Panc1 (cell line): ENCODE data around the gene NHEJ1. TPM values are rescaled to one million over a fixed set of nuclear protein-coding genes. Genes with fewer than 3 reads are reported as not detected.

Experiments used
- ATAC-seq: fragments of 200-7000 bp; cut with Tn5 transposase; 2 replicates; pipeline ENCODE4 v1.9.1; 2020; ENCODE audit warnings: mild to moderate bottlenecking, moderate library complexity
- BruUV-seq: library from RNA; stranded (reverse); fragments of 400-500 nt; replicated peaks from 2 replicates; lab custom pipeline; 2021; lab: Mats Ljungman, UMichigan
- CTCF ChIA-PET: fragments of 300-600 bp; sonication (Branson Sonifier 250); formaldehyde crosslinking; loops from one replicate; lab custom pipeline; 2022; ENCODE audit warnings: antibody characterized with exemption; lab: Charles Lee
- POLR2A ChIA-PET: fragments of 300-600 bp; sonication (Branson Sonifier 250); formaldehyde crosslinking; loops from one replicate; lab custom pipeline; 2022; ENCODE audit warnings: antibody characterized with exemption; lab: Charles Lee
- DNase-seq: peaks from one replicate; pipeline ENCODE4 v3.0.0-alpha.2; 2010; ENCODE audit warnings: low read depth, low spot score
- H3K27ac ChIP-seq: 2 replicates; pipeline ENCODE4 v1.5.1; 2011; ENCODE audit warnings: mild to moderate bottlenecking, low read length, inconsistent platforms
- H3K27me3 ChIP-seq: fragments of 200-500 bp; sonication (Bioruptor generic); 2 replicates; pipeline ENCODE4 v1.6.0; 2014; ENCODE audit warnings: low read length, inconsistent platforms; ENCODE audit not compliant: control insufficient read depth, insufficient read depth
- H3K36me3 ChIP-seq: fragments of 200-500 bp; sonication (Bioruptor generic); 2 replicates; pipeline ENCODE4 v1.5.1; 2014; ENCODE audit warnings: inconsistent platforms, mild to moderate bottlenecking, low read length, moderate library complexity; ENCODE audit not compliant: control insufficient read depth, insufficient read depth
- H3K4me1 ChIP-seq: 2 replicates; pipeline ENCODE4 v1.5.1; 2011; ENCODE audit warnings: inconsistent platforms, mild to moderate bottlenecking, low read length, moderate library complexity; ENCODE audit not compliant: control insufficient read depth, insufficient read depth
- H3K4me3 ChIP-seq, 2 experiments: 2 replicates each; pipeline ENCODE4 v1.5.1; 2011 to 2012; ENCODE audit warnings: low read depth in 2 of 2, low read length in 2 of 2, mild to moderate bottlenecking in 2 of 2, inconsistent platforms in 1 of 2, moderate library complexity in 1 of 2
- H3K9me3 ChIP-seq: fragments of 200-500 bp; sonication (Bioruptor generic); 2 replicates; pipeline ENCODE4 v1.5.1; 2014; ENCODE audit warnings: low read depth, mild to moderate bottlenecking, inconsistent platforms, low read length, moderate library complexity; ENCODE audit not compliant: control insufficient read depth, insufficient read depth
- CTCF ChIP-seq: fragments of 450-650 bp; IDR thresholded peaks from 2 replicates; pipeline ENCODE4 v1.5.1; 2017; ENCODE audit warnings: mild to moderate bottlenecking
- POLR2AphosphoS5 ChIP-seq: IDR thresholded peaks from 2 replicates; pipeline ENCODE4 v1.6.1; 2012; ENCODE audit warnings: mild to moderate bottlenecking, low read depth, low read length, moderate library complexity
- REST ChIP-seq, 2 experiments: IDR thresholded peaks; 2 replicates each; pipeline ENCODE4 v1.6.1; 2011 to 2012; ENCODE audit warnings: low read depth in 2 of 2, control low read depth in 1 of 2, low read length in 1 of 2, mild to moderate bottlenecking in 1 of 2, moderate library complexity in 1 of 2; ENCODE audit not compliant: insufficient read depth in 1 of 2
- SIN3A ChIP-seq: IDR thresholded peaks from 2 replicates; pipeline ENCODE4 v1.6.1; 2012; ENCODE audit warnings: low read depth, mild to moderate bottlenecking, low read length, moderate library complexity, borderline replicate concordance; ENCODE audit not compliant: insufficient read depth
- TCF7L2 ChIP-seq: IDR thresholded peaks from 2 replicates; pipeline ENCODE4 v1.6.1; 2011; ENCODE audit warnings: mild to moderate bottlenecking, low read depth, low read length, inconsistent platforms
- in situ Hi-C: cut with HindIII; loops from 2 replicates; pipeline ENCODE4 v1.10.0; 2016; ENCODE audit warnings: low sequenced_read_pairs, low pct_unique_long_range_greater_than_20kb
- intact Hi-C: fragments of 100-400 bp; cut with micrococcal nuclease; formaldehyde crosslinking; loops from one replicate; pipeline ENCODE4 v1.10.0; 2022; ENCODE audit not compliant: unreplicated experiment
- total RNA-seq: library from RNA; stranded (reverse); gene quantifications from one replicate; pipeline ENCODE4 v1.2.1, GENCODE V29; 2021; ENCODE audit not compliant: unreplicated experiment

Gene NHEJ1
- total RNA-seq, 1 experiment from 2014 or later: 18.2 TPM

GRCh38 chr2:219128396-219128795 lies 32.2 kb downstream of the NHEJ1 start:
- TF ChIP-seq SIN3A (no peak), POLR2AphosphoS5 (no peak), REST (IDR thresholded peaks at IDR 0.05; ENCODE audit: insufficient read depth in 1 of 2, low read depth in 2 of 2, low read length in 1 of 2) (no peak), CTCF (no peak), TCF7L2 (no peak)
- in situ Hi-C loops (no loop called here), intact Hi-C loops (no loop called here)
- peaks cover 5% of the 10 kb centered on the region for H3K4me1 ChIP-seq
- H3K36me3 ChIP-seq: no peaks in the 10 kb centered on the region
- ATAC-seq (no peak), DNase-seq (no peak)
- no peaks in the 10 kb centered on the region for H3K27me3 ChIP-seq
- no peak overlapping the region for H3K4me3 ChIP-seq
- ChIA-PET POLR2A (no interaction called here), CTCF (no interaction called here)
- BruUV-seq: no TSS peak
- no peak overlapping the region for H3K27ac ChIP-seq
- no peaks in the 10 kb centered on the region for H3K9me3 ChIP-seq

GRCh38 chr2:219127037-219127635 lies 33.5 kb downstream of the NHEJ1 start:
- ChIA-PET POLR2A (no interaction called here), CTCF (no interaction called here)
- no peak overlapping the region for H3K4me3 ChIP-seq
- TF ChIP-seq CTCF: no peak
- TF ChIP-seq SIN3A: no peak
- TF ChIP-seq REST (IDR thresholded peaks at IDR 0.05; ENCODE audit: insufficient read depth in 1 of 2, low read depth in 2 of 2, low read length in 1 of 2): no peak
- no peak for TF ChIP-seq TCF7L2
- TF ChIP-seq POLR2AphosphoS5: no peak
- no peak for DNase-seq
- in situ Hi-C loops: no loop called here
- no peak for ATAC-seq
- no peaks in the 10 kb centered on the region for H3K27me3 ChIP-seq
- BruUV-seq: no TSS peak
- H3K36me3 ChIP-seq: no peaks in the 10 kb centered on the region
- intact Hi-C loops: no loop called here
- H3K27ac ChIP-seq: no peak overlapping the region
- H3K9me3 ChIP-seq: no peaks in the 10 kb centered on the region
- H3K4me1 ChIP-seq: peaks cover 5% of the 10 kb centered on the region
